Thyroid gland (tissue), 4 donors: ENCODE measurements around the gene TDRD7.

Source experiments
- CTCF ChIP-seq, 6 experiments: fragments of 200-600 bp in 3 of 6; fragments of 450-650 bp in 3 of 6; sonication (generic) in 3 of 6; IDR thresholded peaks; one replicate each; pipeline ENCODE4 v1.5.1; 2016 to 2019; ENCODE audit warnings: antibody characterized with exemption in 6 of 6, mild to moderate bottlenecking in 2 of 6, inconsistent platforms in 1 of 6, moderate library complexity in 1 of 6
- POLR2A ChIP-seq, 2 donors: fragments of 450-650 bp; IDR thresholded peaks; one replicate each; pipeline ENCODE4 v1.6.1; 2017; ENCODE audit warnings: antibody characterized with exemption in 2 of 2, mild to moderate bottlenecking in 2 of 2, moderate library complexity in 1 of 2

- TF ChIP-seq CTCF (IDR thresholded peaks at IDR 0.05), result no peak
- TF ChIP-seq POLR2A (IDR thresholded peaks at IDR 0.05), result no peak
Measured at GRCh38 chr9:97363661-97364299, 48.1 kb upstream of the TDRD7 start.
